Measurements from ENCODE around the gene EMC8. TPM values are rescaled to one million over a fixed set of nuclear protein-coding genes. Genes with fewer than 3 reads are reported as not detected.

Gene EMC8
- total RNA-seq, 1 donor from 2014 or later = 22.5 TPM

GRCh38 chr16:85768199-85768598 is 31.1 kb downstream of the EMC8 start:
- peaks cover 12% of the 10 kb centered on the region for H3K27me3 ChIP-seq (ENCODE audit: low read depth)
- no peak for DNase-seq
- H3K4me3 ChIP-seq = no peak overlapping the region
- peaks cover 3% of the 10 kb centered on the region for H3K36me3 ChIP-seq
- H3K9me3 ChIP-seq (replicated peaks) = no peaks in the 10 kb centered on the region
- H3K27ac ChIP-seq (replicated peaks) = no peak overlapping the region
- no peaks in the 10 kb centered on the region for H3K4me1 ChIP-seq
- TF ChIP-seq CTCF (IDR thresholded peaks at IDR 0.05; ENCODE audit: borderline replicate concordance) = no peak
- intact Hi-C loops (cut with micrococcal nuclease) = no loop called here

- Histone ChIP-seq H3K27me3 (ENCODE audit: low read depth) (peaks cover 17% of the 10 kb centered on the region), H3K4me1 (no peaks in the 10 kb centered on the region), H3K36me3 (peaks cover 3% of the 10 kb centered on the region), H3K27ac (replicated peaks) (no peak overlapping the region), H3K9me3 (replicated peaks) (no peaks in the 10 kb centered on the region), H3K4me3 (no peak overlapping the region)
- no peak for DNase-seq
- TF ChIP-seq CTCF (IDR thresholded peaks at IDR 0.05; ENCODE audit: borderline replicate concordance) = no peak
- intact Hi-C loops (cut with micrococcal nuclease) = no loop called here
Measured at GRCh38 chr16:85767531-85767930, 31.8 kb downstream of the EMC8 start.

- TF ChIP-seq CTCF (IDR thresholded peaks at IDR 0.05; ENCODE audit: borderline replicate concordance) = no peak
- peaks cover 30% of the 10 kb centered on the region for H3K27me3 ChIP-seq (ENCODE audit: low read depth)
- no peaks in the 10 kb centered on the region for H3K36me3 ChIP-seq
- no peaks in the 10 kb centered on the region for H3K4me1 ChIP-seq
- H3K9me3 ChIP-seq (replicated peaks) = no peaks in the 10 kb centered on the region
- H3K4me3 ChIP-seq = no peak overlapping the region
- no peak for DNase-seq
- no peak overlapping the region for H3K27ac ChIP-seq (replicated peaks)
- intact Hi-C loops (cut with micrococcal nuclease) = no loop called here
Measured at GRCh38 chr16:85765767-85766166, 33.6 kb downstream of the EMC8 start.

- Histone ChIP-seq H3K4me1 (no peaks in the 10 kb centered on the region), H3K27ac (replicated peaks) (no peak overlapping the region), H3K36me3 (no peaks in the 10 kb centered on the region), H3K4me3 (no peak overlapping the region), H3K27me3 (ENCODE audit: low read depth) (peaks cover 36% of the 10 kb centered on the region), H3K9me3 (replicated peaks) (no peaks in the 10 kb centered on the region)
- DNase-seq = no peak
- TF ChIP-seq CTCF (IDR thresholded peaks at IDR 0.05; ENCODE audit: borderline replicate concordance) = no peak
- intact Hi-C loops (cut with micrococcal nuclease) = no loop called here
Measured at GRCh38 chr16:85765211-85765610, 34.1 kb downstream of the EMC8 start.

GRCh38 chr16:85763616-85764015 is 35.7 kb downstream of the EMC8 start:
- Histone ChIP-seq H3K9me3 (replicated peaks) (no peaks in the 10 kb centered on the region), H3K4me1 (no peaks in the 10 kb centered on the region), H3K27me3 (ENCODE audit: low read depth) (peaks cover 52% of the 10 kb centered on the region), H3K4me3 (no peak overlapping the region), H3K36me3 (no peaks in the 10 kb centered on the region), H3K27ac (replicated peaks) (no peak overlapping the region)
- DNase-seq = no peak
- intact Hi-C loops (cut with micrococcal nuclease) = no loop called here
- no peak for TF ChIP-seq CTCF (IDR thresholded peaks at IDR 0.05; ENCODE audit: borderline replicate concordance)

GRCh38 chr16:85762970-85763369 is 36.4 kb downstream of the EMC8 start:
- H3K27ac ChIP-seq (replicated peaks) = no peak overlapping the region
- H3K27me3 ChIP-seq (ENCODE audit: low read depth) = peaks cover 52% of the 10 kb centered on the region
- no peak overlapping the region for H3K4me3 ChIP-seq
- no peak for DNase-seq
- no peaks in the 10 kb centered on the region for H3K36me3 ChIP-seq
- H3K9me3 ChIP-seq (replicated peaks) = no peaks in the 10 kb centered on the region
- H3K4me1 ChIP-seq = no peaks in the 10 kb centered on the region
- no peak for TF ChIP-seq CTCF (IDR thresholded peaks at IDR 0.05; ENCODE audit: borderline replicate concordance)
- intact Hi-C loops (cut with micrococcal nuclease) = no loop called here
